ENCODE measurements around the gene CKS2.
"Not testable (repeated sequence)": the region's sequence is repeated elsewhere in the genome, so short reads cannot be mapped to it uniquely, and the experiment has no call there.

Gene CKS2

GRCh38 chr9:89340332-89340731, 29.3 kb downstream of the CKS2 start:
- DNase-seq (ENCODE audit: low read depth): no peak
- no peak for TF ChIP-seq CTCF (conservative IDR thresholded peaks at IDR 0.05; ENCODE audit: low read length)
- no peak overlapping the region for H3K4me3 ChIP-seq (ENCODE audit: low read length)

- no peak for TF ChIP-seq CTCF (conservative IDR thresholded peaks at IDR 0.05; ENCODE audit: low read length)
- H3K4me3 ChIP-seq (ENCODE audit: low read length): no peak overlapping the region
- DNase-seq (ENCODE audit: low read depth): no peak
Measured at GRCh38 chr9:89342213-89342612, 31.2 kb downstream of the CKS2 start.

GRCh38 chr9:89342948-89343347, 32.0 kb downstream of the CKS2 start:
- TF ChIP-seq CTCF (conservative IDR thresholded peaks at IDR 0.05; ENCODE audit: low read length): no peak
- H3K4me3 ChIP-seq (ENCODE audit: low read length): no peak overlapping the region

GRCh38 chr9:89343812-89344211, 32.8 kb downstream of the CKS2 start:
- DNase-seq (ENCODE audit: low read depth); H3K4me3 ChIP-seq (ENCODE audit: low read length): not testable (repeated sequence)

More at GRCh38 chr9:89342948-89343347, 32.0 kb downstream of the CKS2 start:
- no peak for DNase-seq (ENCODE audit: low read depth)

GRCh38 chr9:89345476-89345875, 34.5 kb downstream of the CKS2 start:
- TF ChIP-seq CTCF (conservative IDR thresholded peaks at IDR 0.05; ENCODE audit: low read length): no peak

GRCh38 chr9:89346696-89347095, 35.7 kb downstream of the CKS2 start:
- no peak for TF ChIP-seq CTCF (conservative IDR thresholded peaks at IDR 0.05; ENCODE audit: low read length)
- H3K4me3 ChIP-seq (ENCODE audit: low read length): no peak overlapping the region
- DNase-seq (ENCODE audit: low read depth): no peak

More at GRCh38 chr9:89345476-89345875, 34.5 kb downstream of the CKS2 start:
- DNase-seq (ENCODE audit: low read depth): no peak
- no peak overlapping the region for H3K4me3 ChIP-seq (ENCODE audit: low read length)

- no peak for DNase-seq (ENCODE audit: low read depth)
- no peak overlapping the region for H3K4me3 ChIP-seq (ENCODE audit: low read length)
- TF ChIP-seq CTCF (conservative IDR thresholded peaks at IDR 0.05; ENCODE audit: low read length): no peak
Measured at GRCh38 chr9:89347651-89348050, 36.7 kb downstream of the CKS2 start.

GRCh38 chr9:89349607-89350006, 38.6 kb downstream of the CKS2 start:
- no peak overlapping the region for H3K4me3 ChIP-seq (ENCODE audit: low read length)
- TF ChIP-seq CTCF (conservative IDR thresholded peaks at IDR 0.05; ENCODE audit: low read length): no peak
- no peak for DNase-seq (ENCODE audit: low read depth)

Measured in AG10803 (cell line).